HepG2 (cell line): ENCODE measurements around the gene BLOC1S4. TPM values are rescaled to one million over a fixed set of nuclear protein-coding genes. Genes with fewer than 3 reads are reported as not detected.
A peak's percentile ranks its signal among the peaks of the same experiment; 100 is the strongest.

Source experiments
- CHD4 ChIP-seq: fragments of 200-600 bp; sonication (generic); IDR thresholded peaks from 2 replicates; pipeline ENCODE4 v1.7.0; 2017; ENCODE audit warnings: mild to moderate bottlenecking, low read length, borderline replicate concordance
- EEA1 ChIP-seq: sonication (generic); formaldehyde crosslinking; IDR thresholded peaks from 2 replicates; pipeline ENCODE4 v1.5.1; 2020; ENCODE audit warnings: mild to moderate bottlenecking, missing genetic modification reagents, borderline replicate concordance
- GTF3A ChIP-seq: sonication (generic); formaldehyde crosslinking; conservative IDR thresholded peaks from 2 replicates; pipeline ENCODE4 v1.4.0; 2020; ENCODE audit warnings: mild to moderate bottlenecking, missing genetic modification reagents
- HDAC2 ChIP-seq: sonication (generic); formaldehyde crosslinking; IDR thresholded peaks from 2 replicates; pipeline ENCODE4 v1.4.0; 2020; ENCODE audit warnings: missing genetic modification reagents
- NRL ChIP-seq: sonication (generic); formaldehyde crosslinking; IDR thresholded peaks from 2 replicates; pipeline ENCODE4 v1.5.0; 2020; ENCODE audit warnings: missing genetic modification reagents, mild to moderate bottlenecking, moderate library complexity, borderline replicate concordance
- PLSCR1 ChIP-seq: sonication (generic); formaldehyde crosslinking; IDR thresholded peaks from 2 replicates; pipeline ENCODE4 v1.5.0; 2020; ENCODE audit warnings: missing genetic modification reagents, mild to moderate bottlenecking, borderline replicate concordance
- RCOR2 ChIP-seq: IDR thresholded peaks from 2 replicates; pipeline ENCODE4 v1.6.1; 2016; ENCODE audit warnings: missing biosample characterization, missing genetic modification reagents
- RNF219 ChIP-seq: sonication (generic); formaldehyde crosslinking; IDR thresholded peaks from 2 replicates; pipeline ENCODE4 v1.5.0; 2020; ENCODE audit warnings: mild to moderate bottlenecking, missing genetic modification reagents
- RXRA ChIP-seq: sonication (generic); formaldehyde crosslinking; IDR thresholded peaks from 2 replicates; pipeline ENCODE4 v1.5.1; 2020; ENCODE audit warnings: missing genetic modification reagents
- SOX6 ChIP-seq, 2 experiments: fragments of 450-650 bp in 1 of 2; sonication (generic) in 1 of 2; formaldehyde crosslinking in 1 of 2; IDR thresholded peaks; 2 replicates each; pipeline versions ENCODE4 v1.4.0 to v1.6.1; 2017 to 2020; ENCODE audit warnings: antibody characterized with exemption in 1 of 2, mild to moderate bottlenecking in 1 of 2, missing genetic modification reagents in 1 of 2
- TBL1XR1 ChIP-seq: fragments of 150-350 bp; IDR thresholded peaks from 2 replicates; pipeline ENCODE4 v1.6.1; 2014; ENCODE audit warnings: borderline replicate concordance, low read length; ENCODE audit not compliant: partially characterized antibody
- ZBTB34 ChIP-seq: sonication (generic); formaldehyde crosslinking; IDR thresholded peaks from 2 replicates; pipeline ENCODE4 v1.8.0; 2022; ENCODE audit warnings: mild to moderate bottlenecking, missing genetic modification reagents
- ZNF350 ChIP-seq: sonication (generic); formaldehyde crosslinking; IDR thresholded peaks from 2 replicates; pipeline ENCODE4 v1.4.0; 2020; ENCODE audit warnings: mild to moderate bottlenecking, low read depth, missing genetic modification reagents, borderline replicate concordance
- ZNF44 ChIP-seq: sonication (generic); formaldehyde crosslinking; IDR thresholded peaks from 2 replicates; pipeline ENCODE4 v1.5.1; 2020; ENCODE audit warnings: mild to moderate bottlenecking, missing genetic modification reagents
- ZNF629 ChIP-seq: sonication (generic); formaldehyde crosslinking; conservative IDR thresholded peaks from 2 replicates; pipeline ENCODE4 v1.5.0; 2020; ENCODE audit warnings: missing genetic modification reagents
- polyA plus RNA-seq, 8 experiments: library from polyadenylated mRNA; depleted of rRNA in 3 of 8; stranded (reverse) in 7 of 8; unstranded in 1 of 8; fragments of >200 nt; fragmentation: Illumina TruSeq in 4 of 8; extraction: Trizol in 4 of 8; gene quantifications; 2 replicates each; pipeline versions ENCODE4 v1.2.1 to v1.2.3, GENCODE V29; 2011 to 2016; ENCODE audit warnings: low read depth in 4 of 8, missing spikeins in 1 of 8, mixed read lengths in 1 of 8; ENCODE audit not compliant: insufficient read depth in 1 of 8
- total RNA-seq, 5 experiments: library from RNA; depleted of rRNA; stranded (reverse); fragments of >200 nt; fragmentation: Illumina TruSeq; extraction: Trizol; gene quantifications; 2 replicates each; pipeline ENCODE4 v1.2.3, GENCODE V29; 2016; ENCODE audit warnings: low read depth in 1 of 5
- TF ChIP-seq, protein P1 (sequence below): sonication (generic); formaldehyde crosslinking; IDR thresholded peaks from 2 replicates; pipeline ENCODE4 v1.8.1; 2022; ENCODE audit warnings: mild to moderate bottlenecking, missing genetic modification reagents
- TF ChIP-seq, protein P2 (sequence below): sonication (generic); formaldehyde crosslinking; IDR thresholded peaks from 2 replicates; pipeline ENCODE4 v1.5.0; 2020; ENCODE audit warnings: missing genetic modification reagents

Gene BLOC1S4
- total and polyA plus RNA-seq, 2 of the 13 experiments (the other 11 are each of a cell fraction or from before 2014, with no cell fraction given), result 15.5 to 20.9 TPM

DNA sequence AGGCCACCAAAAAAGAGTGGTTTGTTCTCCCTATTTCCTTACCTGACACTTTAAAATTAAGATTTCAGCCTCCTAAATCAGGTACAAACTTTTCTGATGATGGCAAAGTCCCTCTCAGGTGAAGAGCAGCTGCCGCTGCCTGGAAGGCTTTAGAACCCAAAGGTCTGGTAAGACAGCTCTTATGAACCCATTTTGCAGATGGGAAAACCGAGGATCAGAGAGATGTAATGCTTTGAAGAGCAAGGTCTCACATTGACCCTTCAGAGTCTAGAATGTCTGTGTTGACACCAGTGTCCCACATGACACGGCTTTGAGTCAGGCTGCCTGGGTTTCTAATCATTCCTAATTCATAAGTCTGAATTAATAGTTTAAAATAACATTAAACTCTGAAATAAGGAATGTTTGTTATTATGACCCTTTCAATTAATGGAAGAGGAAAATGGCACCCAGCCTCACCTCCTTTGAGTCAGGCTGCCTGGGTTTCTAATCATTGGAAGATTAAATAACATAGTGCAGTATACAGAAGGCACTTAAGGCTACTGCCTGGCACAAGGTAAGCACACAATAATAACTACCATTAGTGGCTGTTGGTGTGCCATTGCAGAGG, 38.6 kb downstream of the BLOC1S4 start (continued):
- TF ChIP-seq ZBTB34 (CRISPR knock-in tag) (no peak), PLSCR1 (0 out of 2 replicates have a peak, but pooled peaks have one; percentile 7), ZNF350 (CRISPR knock-in tag) (no peak), CHD4 (peak; percentile 97), NRL (no peak), GTF3A (CRISPR knock-in tag) (no peak), RXRA (no peak), RCOR2 (peak; percentile 93), ZNF629 (CRISPR knock-in tag) (peak; percentile 100), RNF219 (CRISPR knock-in tag) (no peak), ZNF44 (CRISPR knock-in tag) (0 out of 2 replicates have a peak, but pooled peaks have one; percentile 3), EEA1 (CRISPR knock-in tag) (no peak), TBL1XR1 (no peak), HDAC2 (CRISPR knock-in tag) (peak; percentile 17; the same call in 1 of the 2 replicates), SOX6 (IDR thresholded peaks at IDR 0.05) (no peak), SOX6 (CRISPR knock-in tag; IDR thresholded peaks at IDR 0.05) (no peak)
- TF ChIP-seq, protein P1, sequence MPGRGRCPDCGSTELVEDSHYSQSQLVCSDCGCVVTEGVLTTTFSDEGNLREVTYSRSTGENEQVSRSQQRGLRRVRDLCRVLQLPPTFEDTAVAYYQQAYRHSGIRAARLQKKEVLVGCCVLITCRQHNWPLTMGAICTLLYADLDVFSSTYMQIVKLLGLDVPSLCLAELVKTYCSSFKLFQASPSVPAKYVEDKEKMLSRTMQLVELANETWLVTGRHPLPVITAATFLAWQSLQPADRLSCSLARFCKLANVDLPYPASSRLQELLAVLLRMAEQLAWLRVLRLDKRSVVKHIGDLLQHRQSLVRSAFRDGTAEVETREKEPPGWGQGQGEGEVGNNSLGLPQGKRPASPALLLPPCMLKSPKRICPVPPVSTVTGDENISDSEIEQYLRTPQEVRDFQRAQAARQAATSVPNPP (CRISPR knock-in tag), result 0 out of 2 replicates have a peak, but pooled peaks have one; percentile 8
- TF ChIP-seq, protein P2, sequence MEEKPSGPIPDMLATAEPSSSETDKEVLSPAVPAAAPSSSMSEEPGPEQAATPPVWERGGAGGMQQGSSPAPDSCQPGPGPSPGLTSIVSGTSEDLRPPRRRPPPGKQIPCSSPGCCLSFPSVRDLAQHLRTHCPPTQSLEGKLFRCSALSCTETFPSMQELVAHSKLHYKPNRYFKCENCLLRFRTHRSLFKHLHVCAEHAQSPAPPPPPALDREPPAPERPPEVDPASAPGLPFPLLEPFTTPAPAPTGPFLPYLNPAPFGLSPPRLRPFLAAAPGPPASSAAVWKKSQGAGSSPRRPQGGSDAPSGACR, result no peak
